ENCODE measurements around the gene TPM3.
"Not testable (repeated sequence)": the region's sequence is repeated elsewhere in the genome, so short reads cannot be mapped to it uniquely, and the experiment has no call there.

TPM3 gene

GRCh38 chr1:154170547-154171222, 21.2 kb downstream of the TPM3 start:
- peak in 1 of 2 donors; percentile 67 for DNase-seq (ENCODE audit: low read depth in 1 of 2, low spot score in 1 of 2)

GRCh38 chr1:154167461-154167860, 24.4 kb downstream of the TPM3 start:
- no peak for DNase-seq (ENCODE audit: low read depth in 1 of 2, low spot score in 1 of 2)

GRCh38 chr1:154166207-154166606, 25.7 kb downstream of the TPM3 start:
- no peak for DNase-seq (ENCODE audit: low read depth in 1 of 2, low spot score in 1 of 2)

GRCh38 chr1:154159554-154159953, 32.3 kb downstream of the TPM3 start:
- DNase-seq (ENCODE audit: low read depth in 1 of 2, low spot score in 1 of 2) = no peak

GRCh38 chr1:154158307-154159125, 33.4 kb downstream of the TPM3 start:
- no peak for DNase-seq (ENCODE audit: low read depth in 1 of 2, low spot score in 1 of 2)

- peak; percentile 22 to 71 for DNase-seq (ENCODE audit: low read depth in 1 of 2, low spot score in 1 of 2)
Observed at GRCh38 chr1:154157520-154158306, 34.2 kb downstream of the TPM3 start.

- DNase-seq (ENCODE audit: low read depth in 1 of 2, low spot score in 1 of 2) = no peak
Observed at GRCh38 chr1:154155251-154155650, 36.6 kb downstream of the TPM3 start.

- no peak for DNase-seq (ENCODE audit: low read depth in 1 of 2, low spot score in 1 of 2)
Observed at GRCh38 chr1:154154534-154155191, 37.2 kb downstream of the TPM3 start, which contains the start of gene NUP210L. Gene NUP210L, minus strand, starts transcription at chr1:154155073.

- no peak for DNase-seq (ENCODE audit: low read depth in 1 of 2, low spot score in 1 of 2)
Observed at GRCh38 chr1:154154053-154154452, 37.8 kb downstream of the TPM3 start.

GRCh38 chr1:154151311-154151710, 40.6 kb downstream of the TPM3 start:
- DNase-seq (ENCODE audit: low read depth in 1 of 2, low spot score in 1 of 2) = no peak

GRCh38 chr1:154148807-154149206, 43.1 kb downstream of the TPM3 start:
- DNase-seq (ENCODE audit: low read depth in 1 of 2, low spot score in 1 of 2) = no peak

- DNase-seq (ENCODE audit: low read depth in 1 of 2, low spot score in 1 of 2) = not testable (repeated sequence)
Observed at GRCh38 chr1:154147505-154147904, 44.4 kb downstream of the TPM3 start.

GRCh38 chr1:154145986-154146385, 45.9 kb downstream of the TPM3 start:
- DNase-seq (ENCODE audit: low read depth in 1 of 2, low spot score in 1 of 2) = no peak

- no peak for DNase-seq (ENCODE audit: low read depth in 1 of 2, low spot score in 1 of 2)
Observed at GRCh38 chr1:154142358-154142757, 49.5 kb downstream of the TPM3 start.

- DNase-seq (ENCODE audit: low read depth in 1 of 2, low spot score in 1 of 2) = no peak
Observed at GRCh38 chr1:154141240-154141639, 50.7 kb downstream of the TPM3 start.

- no peak for DNase-seq (ENCODE audit: low read depth in 1 of 2, low spot score in 1 of 2)
Observed at GRCh38 chr1:154137888-154138287, 54.0 kb downstream of the TPM3 start.

GRCh38 chr1:154133256-154133655, 58.6 kb downstream of the TPM3 start:
- no peak for DNase-seq (ENCODE audit: low read depth in 1 of 2, low spot score in 1 of 2)

GRCh38 chr1:154129391-154129970, 62.4 kb downstream of the TPM3 start:
- no peak for DNase-seq (ENCODE audit: low read depth in 1 of 2, low spot score in 1 of 2)

GRCh38 chr1:154123205-154123604, 68.7 kb downstream of the TPM3 start:
- not testable (repeated sequence) for DNase-seq (ENCODE audit: low read depth in 1 of 2, low spot score in 1 of 2)

- DNase-seq (ENCODE audit: low read depth in 1 of 2, low spot score in 1 of 2) = no peak
Observed at GRCh38 chr1:154117642-154118041, 74.3 kb downstream of the TPM3 start.

GRCh38 chr1:154115180-154115579, 76.7 kb downstream of the TPM3 start:
- no peak for DNase-seq (ENCODE audit: low read depth in 1 of 2, low spot score in 1 of 2)
